Osteocyte (in vitro differentiated cells): ENCODE data around the gene NPB. TPM values are rescaled to one million over a fixed set of nuclear protein-coding genes. Genes with fewer than 3 reads are reported as not detected.

ENCODE experiments used
- DNase-seq: peaks from one replicate; pipeline ENCODE4 v3.0.0; 2021; ENCODE audit warnings: mixed read lengths; ENCODE audit not compliant: unreplicated experiment; ENCODE audit errors: extremely low spot score
- H3K27ac Mint-ChIP-seq: one replicate; pipeline ENCODE4 v1.8.0; 2021; ENCODE audit warnings: mild to moderate bottlenecking, mixed read lengths; ENCODE audit not compliant: unreplicated experiment
- H3K27me3 Mint-ChIP-seq: one replicate; pipeline ENCODE4 v1.8.0; 2021; ENCODE audit warnings: mixed read lengths; ENCODE audit not compliant: unreplicated experiment
- H3K36me3 Mint-ChIP-seq: one replicate; pipeline ENCODE4 v1.8.0; 2021; ENCODE audit warnings: mixed read lengths; ENCODE audit not compliant: unreplicated experiment
- H3K4me1 Mint-ChIP-seq: one replicate; pipeline ENCODE4 v1.8.0; 2021; ENCODE audit warnings: mixed read lengths; ENCODE audit not compliant: unreplicated experiment
- H3K4me3 Mint-ChIP-seq: one replicate; pipeline ENCODE4 v1.8.0; 2021; ENCODE audit warnings: mild to moderate bottlenecking, moderate library complexity, mixed read lengths; ENCODE audit not compliant: unreplicated experiment
- H3K9me3 Mint-ChIP-seq: one replicate; pipeline ENCODE4 v1.8.0; 2021; ENCODE audit warnings: mixed read lengths; ENCODE audit not compliant: unreplicated experiment
- total RNA-seq: library from RNA; stranded (reverse); gene quantifications from 2 replicates; pipeline ENCODE4 v1.2.1, GENCODE V29; 2021
- TF ChIP-seq, protein P1 (sequence below): fragments of 200-600 bp; sonication (generic); IDR thresholded peaks from 2 replicates; pipeline ENCODE4 v1.5.0; 2021; ENCODE audit warnings: antibody characterized with exemption, mild to moderate bottlenecking, moderate library complexity

Gene NPB
- total RNA-seq, 1 donor from 2014 or later: 0.56 TPM

GRCh38 chr17:81921537-81921862 lies 19.5 kb downstream of the NPB start:
- peaks cover 42% of the 10 kb centered on the region for H3K4me1 Mint-ChIP-seq
- no peak overlapping the region for H3K27ac Mint-ChIP-seq
- H3K9me3 Mint-ChIP-seq: no peaks in the 10 kb centered on the region
- no peak for DNase-seq
- H3K4me3 Mint-ChIP-seq: no peak overlapping the region
- H3K36me3 Mint-ChIP-seq: peaks cover 4% of the 10 kb centered on the region
- TF ChIP-seq, protein P1, sequence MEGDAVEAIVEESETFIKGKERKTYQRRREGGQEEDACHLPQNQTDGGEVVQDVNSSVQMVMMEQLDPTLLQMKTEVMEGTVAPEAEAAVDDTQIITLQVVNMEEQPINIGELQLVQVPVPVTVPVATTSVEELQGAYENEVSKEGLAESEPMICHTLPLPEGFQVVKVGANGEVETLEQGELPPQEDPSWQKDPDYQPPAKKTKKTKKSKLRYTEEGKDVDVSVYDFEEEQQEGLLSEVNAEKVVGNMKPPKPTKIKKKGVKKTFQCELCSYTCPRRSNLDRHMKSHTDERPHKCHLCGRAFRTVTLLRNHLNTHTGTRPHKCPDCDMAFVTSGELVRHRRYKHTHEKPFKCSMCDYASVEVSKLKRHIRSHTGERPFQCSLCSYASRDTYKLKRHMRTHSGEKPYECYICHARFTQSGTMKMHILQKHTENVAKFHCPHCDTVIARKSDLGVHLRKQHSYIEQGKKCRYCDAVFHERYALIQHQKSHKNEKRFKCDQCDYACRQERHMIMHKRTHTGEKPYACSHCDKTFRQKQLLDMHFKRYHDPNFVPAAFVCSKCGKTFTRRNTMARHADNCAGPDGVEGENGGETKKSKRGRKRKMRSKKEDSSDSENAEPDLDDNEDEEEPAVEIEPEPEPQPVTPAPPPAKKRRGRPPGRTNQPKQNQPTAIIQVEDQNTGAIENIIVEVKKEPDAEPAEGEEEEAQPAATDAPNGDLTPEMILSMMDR: no peak
- no peaks in the 10 kb centered on the region for H3K27me3 Mint-ChIP-seq

GRCh38 chr17:81921996-81922565 lies 20.0 kb downstream of the NPB start:
- TF ChIP-seq, protein P1: no peak
- Mint-ChIP-seq H3K4me3 (no peak overlapping the region), H3K4me1 (peaks cover 37% of the 10 kb centered on the region), H3K9me3 (no peaks in the 10 kb centered on the region), H3K27ac (peak overlapping the region; percentile 76), H3K36me3 (peaks cover 4% of the 10 kb centered on the region), H3K27me3 (no peaks in the 10 kb centered on the region)
- DNase-seq: no peak

- TF ChIP-seq, protein P1: no peak
- Mint-ChIP-seq H3K27ac (peak overlapping the region; percentile 60), H3K4me1 (peaks cover 34% of the 10 kb centered on the region), H3K27me3 (no peaks in the 10 kb centered on the region), H3K9me3 (no peaks in the 10 kb centered on the region), H3K4me3 (peak overlapping the region; percentile 38), H3K36me3 (peaks cover 4% of the 10 kb centered on the region)
- no peak for DNase-seq
These were observed 20.7 kb downstream of the NPB start for GRCh38 chr17:81922566-81923301.

GRCh38 chr17:81923302-81924260 lies 21.5 kb downstream of the NPB start:
- Mint-ChIP-seq H3K9me3 (no peaks in the 10 kb centered on the region), H3K4me1 (peaks cover 35% of the 10 kb centered on the region), H3K4me3 (peak overlapping the region; percentile 72), H3K27ac (peak overlapping the region; percentile 82), H3K36me3 (peaks cover 4% of the 10 kb centered on the region), H3K27me3 (no peaks in the 10 kb centered on the region)
- TF ChIP-seq, protein P1: no peak
- DNase-seq: peak; percentile 91
